Neural progenitor cell (in vitro differentiated cells): ENCODE data around the gene DOK7. TPM values are rescaled to one million over a fixed set of nuclear protein-coding genes. Genes with fewer than 3 reads are reported as not detected.

Experiments used
- DNase-seq: peaks from one replicate; pipeline ENCODE4 v3.0.0-alpha.2; 2016; ENCODE audit warnings: low spot score
- H2AFZ ChIP-seq: fragments of 200-600 bp; sonication (generic); replicated peaks from 2 replicates; pipeline ENCODE4 v1.6.1; 2016; ENCODE audit warnings: antibody characterized with exemption
- H3F3A ChIP-seq: fragments of 200-600 bp; sonication (generic); 2 replicates; pipeline ENCODE4 v1.6.1; 2016; ENCODE audit warnings: antibody characterized with exemption, low read depth
- H3K27ac ChIP-seq: fragments of 200-600 bp; sonication (generic); 2 replicates; pipeline ENCODE4 v1.5.1; 2016; ENCODE audit warnings: mild to moderate bottlenecking
- H3K27me3 ChIP-seq: fragments of 200-600 bp; sonication (generic); 2 replicates; pipeline ENCODE4 v1.6.1; 2016; ENCODE audit warnings: mild to moderate bottlenecking, moderate library complexity
- H3K36me3 ChIP-seq: fragments of 200-600 bp; sonication (generic); 2 replicates; pipeline ENCODE4 v1.5.1; 2016
- H3K4me1 ChIP-seq: fragments of 200-600 bp; sonication (generic); 2 replicates; pipeline ENCODE4 v1.6.1; 2016; ENCODE audit warnings: mixed run types
- H3K4me2 ChIP-seq: fragments of 200-600 bp; sonication (generic); 2 replicates; pipeline ENCODE4 v1.6.1; 2016
- H3K4me3 ChIP-seq: fragments of 200-600 bp; sonication (generic); 2 replicates; pipeline ENCODE4 v1.5.1; 2016
- H3K79me2 ChIP-seq: fragments of 200-600 bp; sonication (generic); 2 replicates; pipeline ENCODE4 v1.6.1; 2016; ENCODE audit warnings: low read depth
- H3K9ac ChIP-seq: fragments of 200-600 bp; sonication (generic); 2 replicates; pipeline ENCODE4 v1.6.1; 2016
- H3K9me3 ChIP-seq: fragments of 200-600 bp; sonication (generic); 2 replicates; pipeline ENCODE4 v1.5.1; 2016; ENCODE audit warnings: low read depth
- H4K20me1 ChIP-seq: fragments of 200-600 bp; sonication (generic); 2 replicates; pipeline ENCODE4 v1.6.1; 2016; ENCODE audit warnings: low read depth
- H3K27ac Mint-ChIP-seq: 3 replicates; pipeline ENCODE4 v1.8.0; 2021; ENCODE audit warnings: mixed read lengths
- H3K27me3 Mint-ChIP-seq: 2 replicates; pipeline ENCODE4 v1.8.0; 2022; ENCODE audit warnings: low read depth, mild to moderate bottlenecking, inconsistent platforms, moderate library complexity, mixed read lengths; ENCODE audit not compliant: insufficient read depth
- H3K36me3 Mint-ChIP-seq: 3 replicates; pipeline ENCODE4 v1.8.0; 2021; ENCODE audit warnings: mixed read lengths
- H3K4me1 Mint-ChIP-seq: 3 replicates; pipeline ENCODE4 v1.8.0; 2021; ENCODE audit warnings: mixed read lengths
- H3K4me3 Mint-ChIP-seq: 3 replicates; pipeline ENCODE4 v1.8.0; 2021; ENCODE audit warnings: mild to moderate bottlenecking, moderate library complexity, mixed read lengths
- H3K9me3 Mint-ChIP-seq: 3 replicates; pipeline ENCODE4 v1.8.0; 2020; ENCODE audit warnings: mixed read lengths
- EZH2 ChIP-seq: fragments of 200-600 bp; sonication (generic); IDR thresholded peaks from 2 replicates; pipeline ENCODE4 v1.6.1; 2017; ENCODE audit warnings: antibody characterized with exemption, mild to moderate bottlenecking, moderate library complexity
- EZH2phosphoT487 ChIP-seq: fragments of 200-600 bp; sonication (generic); IDR thresholded peaks from 2 replicates; pipeline ENCODE4 v1.6.1; 2017; ENCODE audit warnings: antibody characterized with exemption
- total RNA-seq: library from RNA; depleted of rRNA; stranded (reverse); fragments of >200 nt; gene quantifications from 2 replicates; pipeline ENCODE4 v1.2.3, GENCODE V29; 2015; ENCODE audit warnings: low replicate concordance
- TF ChIP-seq, protein P1 (sequence below): fragments of 200-600 bp; sonication (generic); IDR thresholded peaks from 2 replicates; pipeline ENCODE4 v1.5.1; 2017; ENCODE audit warnings: antibody characterized with exemption, mild to moderate bottlenecking

DOK7 gene
- total RNA-seq, 1 donor from 2014 or later, result not detected

DNA sequence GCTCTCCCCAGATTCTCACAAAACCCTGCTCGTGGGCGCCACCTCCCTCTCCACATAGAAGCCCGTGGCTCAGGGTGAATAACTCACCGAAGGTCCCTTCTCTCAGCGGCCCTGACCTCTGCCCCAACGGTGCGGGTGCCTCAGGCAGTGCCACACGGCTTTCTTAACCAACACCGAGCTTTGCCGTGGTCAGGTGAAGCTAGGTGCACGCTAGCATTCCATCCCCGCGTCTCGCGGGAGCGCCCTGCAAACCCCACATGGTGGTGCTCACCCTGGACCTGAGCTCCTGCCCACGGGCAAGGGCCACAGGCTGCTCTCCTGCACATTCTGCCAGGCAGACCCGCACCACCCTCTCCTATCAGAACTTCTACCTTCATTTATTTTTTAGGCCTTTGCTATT is 50.7 kb downstream of the DOK7 start:
- H3K4me1 Mint-ChIP-seq, result no peaks in the 10 kb centered on the region
- Histone ChIP-seq H3K9ac (no peak overlapping the region), H3K4me2 (no peak overlapping the region), H3K4me3 (no peak overlapping the region), H3K4me1 (no peaks in the 10 kb centered on the region), H3F3A (no peaks in the 10 kb centered on the region), H2AFZ (no peak overlapping the region), H3K27me3 (no peaks in the 10 kb centered on the region), H3K79me2 (no peaks in the 10 kb centered on the region), H3K27ac (no peak overlapping the region), H3K9me3 (no peaks in the 10 kb centered on the region), H3K36me3 (no peaks in the 10 kb centered on the region), H4K20me1 (peaks cover 24% of the 10 kb centered on the region)
- H3K27me3 Mint-ChIP-seq, result no peaks in the 10 kb centered on the region
- DNase-seq, result no peak
- H3K9me3 Mint-ChIP-seq, result no peaks in the 10 kb centered on the region
- H3K4me3 Mint-ChIP-seq, result no peak overlapping the region
- TF ChIP-seq EZH2phosphoT487 (no peak), EZH2 (no peak)
- H3K27ac Mint-ChIP-seq, result no peak overlapping the region
- peaks cover 36% of the 10 kb centered on the region for H3K36me3 Mint-ChIP-seq

DNA sequence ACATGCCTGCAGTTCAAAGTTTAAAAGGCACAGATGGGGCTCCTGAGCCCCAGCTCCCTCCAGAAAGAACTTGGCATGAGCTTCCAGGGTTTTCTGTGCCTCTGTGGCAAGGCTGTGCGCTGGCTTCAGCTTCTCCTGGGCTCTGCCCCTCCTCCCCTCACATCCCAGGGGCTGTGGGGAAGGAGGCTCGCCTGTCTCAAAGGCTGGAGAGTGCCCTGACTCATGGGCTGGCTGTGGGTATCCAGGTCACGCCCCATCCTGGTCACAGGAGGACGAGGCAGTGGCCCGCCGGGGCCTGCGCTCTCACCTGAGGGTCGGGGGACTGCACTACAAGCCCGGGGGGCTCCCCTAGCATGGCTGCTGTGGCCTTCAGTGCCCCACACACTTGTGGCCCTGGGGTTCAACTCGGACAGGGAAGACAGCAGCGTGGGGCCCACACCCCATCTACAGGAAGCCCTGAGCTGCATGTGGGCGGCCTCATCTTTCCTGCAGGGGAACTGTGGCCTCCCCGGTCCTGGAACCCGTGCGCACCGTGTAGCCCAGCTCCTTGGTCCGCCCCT is 51.2 kb downstream of the DOK7 start:
- H3K9me3 ChIP-seq, result no peaks in the 10 kb centered on the region
- H3K36me3 ChIP-seq, result no peaks in the 10 kb centered on the region
- H3K4me1 Mint-ChIP-seq, result no peaks in the 10 kb centered on the region
- H2AFZ ChIP-seq, result no peak overlapping the region
- no peak overlapping the region for H3K4me3 ChIP-seq
- H3K27ac Mint-ChIP-seq, result no peak overlapping the region
- no peaks in the 10 kb centered on the region for H3K27me3 Mint-ChIP-seq
- H3K79me2 ChIP-seq, result no peaks in the 10 kb centered on the region
- peaks cover 26% of the 10 kb centered on the region for H4K20me1 ChIP-seq
- H3K27me3 ChIP-seq, result no peaks in the 10 kb centered on the region
- DNase-seq, result no peak
- no peaks in the 10 kb centered on the region for H3K4me1 ChIP-seq
- no peak overlapping the region for H3K27ac ChIP-seq
- H3K9ac ChIP-seq, result no peak overlapping the region
- H3K9me3 Mint-ChIP-seq, result no peaks in the 10 kb centered on the region
- no peak overlapping the region for H3K4me2 ChIP-seq
- H3K4me3 Mint-ChIP-seq, result no peak overlapping the region
- H3F3A ChIP-seq, result no peaks in the 10 kb centered on the region
- TF ChIP-seq, protein P1, sequence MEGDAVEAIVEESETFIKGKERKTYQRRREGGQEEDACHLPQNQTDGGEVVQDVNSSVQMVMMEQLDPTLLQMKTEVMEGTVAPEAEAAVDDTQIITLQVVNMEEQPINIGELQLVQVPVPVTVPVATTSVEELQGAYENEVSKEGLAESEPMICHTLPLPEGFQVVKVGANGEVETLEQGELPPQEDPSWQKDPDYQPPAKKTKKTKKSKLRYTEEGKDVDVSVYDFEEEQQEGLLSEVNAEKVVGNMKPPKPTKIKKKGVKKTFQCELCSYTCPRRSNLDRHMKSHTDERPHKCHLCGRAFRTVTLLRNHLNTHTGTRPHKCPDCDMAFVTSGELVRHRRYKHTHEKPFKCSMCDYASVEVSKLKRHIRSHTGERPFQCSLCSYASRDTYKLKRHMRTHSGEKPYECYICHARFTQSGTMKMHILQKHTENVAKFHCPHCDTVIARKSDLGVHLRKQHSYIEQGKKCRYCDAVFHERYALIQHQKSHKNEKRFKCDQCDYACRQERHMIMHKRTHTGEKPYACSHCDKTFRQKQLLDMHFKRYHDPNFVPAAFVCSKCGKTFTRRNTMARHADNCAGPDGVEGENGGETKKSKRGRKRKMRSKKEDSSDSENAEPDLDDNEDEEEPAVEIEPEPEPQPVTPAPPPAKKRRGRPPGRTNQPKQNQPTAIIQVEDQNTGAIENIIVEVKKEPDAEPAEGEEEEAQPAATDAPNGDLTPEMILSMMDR, result no peak
- TF ChIP-seq EZH2phosphoT487 (no peak), EZH2 (no peak)
- H3K36me3 Mint-ChIP-seq, result peaks cover 34% of the 10 kb centered on the region

DNA sequence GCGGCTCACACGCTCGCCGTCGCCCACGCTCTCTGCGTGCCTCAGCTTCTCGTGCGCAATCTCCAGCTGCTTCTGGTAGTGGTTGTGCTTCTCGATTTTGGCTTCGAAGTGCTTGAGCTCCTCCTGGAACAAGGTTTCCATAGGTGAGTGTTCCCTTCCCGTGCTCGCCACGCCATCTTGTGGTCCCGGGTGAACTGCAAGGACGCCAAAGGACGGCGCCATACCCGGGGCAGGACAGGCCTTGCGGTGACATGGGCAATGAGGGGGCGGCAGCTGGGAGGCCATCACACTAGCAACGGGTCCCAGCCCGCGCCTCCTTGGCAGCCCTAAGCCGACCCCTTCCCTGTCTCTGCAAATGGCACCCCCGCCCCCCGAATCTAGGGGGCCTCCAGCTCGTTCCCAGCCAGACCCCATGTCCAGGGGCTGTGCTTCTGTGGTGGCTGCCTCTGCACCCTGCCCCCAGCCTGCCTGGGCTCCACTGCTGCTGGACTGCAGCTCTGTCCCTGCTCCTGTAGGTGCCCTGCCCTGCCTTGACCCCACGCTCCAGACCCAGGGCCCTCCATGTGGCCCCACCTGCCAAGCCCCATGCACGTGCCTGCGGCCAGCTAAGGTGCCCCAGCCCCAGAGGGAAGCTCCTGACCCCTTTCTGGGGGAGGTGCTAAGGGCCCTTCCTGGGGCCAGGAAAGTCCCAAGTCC is 51.8 kb downstream of the DOK7 start:
- Histone ChIP-seq H2AFZ (no peak overlapping the region), H3K9ac (no peak overlapping the region), H4K20me1 (peaks cover 26% of the 10 kb centered on the region), H3K36me3 (no peaks in the 10 kb centered on the region), H3K27me3 (no peaks in the 10 kb centered on the region), H3K4me1 (no peaks in the 10 kb centered on the region), H3F3A (no peaks in the 10 kb centered on the region), H3K79me2 (no peaks in the 10 kb centered on the region), H3K4me2 (no peak overlapping the region), H3K4me3 (no peak overlapping the region), H3K27ac (no peak overlapping the region), H3K9me3 (no peaks in the 10 kb centered on the region)
- DNase-seq, result peak; percentile 56
- Mint-ChIP-seq H3K9me3 (no peaks in the 10 kb centered on the region), H3K36me3 (peaks cover 34% of the 10 kb centered on the region), H3K4me1 (no peaks in the 10 kb centered on the region), H3K27me3 (no peaks in the 10 kb centered on the region), H3K27ac (no peak overlapping the region), H3K4me3 (no peak overlapping the region)
- TF ChIP-seq EZH2, result no peak
- TF ChIP-seq, protein P1, result peak; percentile 63
- no peak for TF ChIP-seq EZH2phosphoT487

- H3K27ac ChIP-seq, result no peak overlapping the region
- peaks cover 35% of the 10 kb centered on the region for H3K36me3 Mint-ChIP-seq
- no peak for DNase-seq
- TF ChIP-seq EZH2phosphoT487 (no peak), EZH2 (no peak)
- TF ChIP-seq, protein P1, result no peak
- no peak overlapping the region for H3K4me3 Mint-ChIP-seq
- no peaks in the 10 kb centered on the region for H3K4me1 ChIP-seq
- H2AFZ ChIP-seq, result no peak overlapping the region
- H3K9me3 ChIP-seq, result no peaks in the 10 kb centered on the region
- no peak overlapping the region for H3K4me2 ChIP-seq
- no peaks in the 10 kb centered on the region for H3F3A ChIP-seq
- H3K4me1 Mint-ChIP-seq, result no peaks in the 10 kb centered on the region
- no peak overlapping the region for H3K9ac ChIP-seq
- H4K20me1 ChIP-seq, result peaks cover 28% of the 10 kb centered on the region
- no peak overlapping the region for H3K4me3 ChIP-seq
- H3K27me3 ChIP-seq, result no peaks in the 10 kb centered on the region
- H3K36me3 ChIP-seq, result no peaks in the 10 kb centered on the region
- peak overlapping the region; percentile 14 for H3K27ac Mint-ChIP-seq
- no peaks in the 10 kb centered on the region for H3K9me3 Mint-ChIP-seq
- no peaks in the 10 kb centered on the region for H3K79me2 ChIP-seq
- no peaks in the 10 kb centered on the region for H3K27me3 Mint-ChIP-seq
These were observed 52.5 kb downstream of the DOK7 start for GRCh38 chr4:3515646-3516045.
